Mucosa of gallbladder (tissue), 1 donor: ENCODE data around the gene TMEM132E. TPM values are rescaled to one million over a fixed set of nuclear protein-coding genes. Genes with fewer than 3 reads are reported as not detected.

ENCODE experiments used
- DNase-seq: peaks from one replicate; pipeline ENCODE4 v3.0.0-alpha.2; 2020; ENCODE audit warnings: low spot score
- total RNA-seq: library from RNA; stranded (reverse); gene quantifications from one replicate; pipeline ENCODE4 v1.2.1, GENCODE V29; 2021
- donor health status: DM: no; HTN: no; CAD: no.

TMEM132E gene
- total RNA-seq, 1 donor from 2014 or later = 0.23 TPM

DNA sequence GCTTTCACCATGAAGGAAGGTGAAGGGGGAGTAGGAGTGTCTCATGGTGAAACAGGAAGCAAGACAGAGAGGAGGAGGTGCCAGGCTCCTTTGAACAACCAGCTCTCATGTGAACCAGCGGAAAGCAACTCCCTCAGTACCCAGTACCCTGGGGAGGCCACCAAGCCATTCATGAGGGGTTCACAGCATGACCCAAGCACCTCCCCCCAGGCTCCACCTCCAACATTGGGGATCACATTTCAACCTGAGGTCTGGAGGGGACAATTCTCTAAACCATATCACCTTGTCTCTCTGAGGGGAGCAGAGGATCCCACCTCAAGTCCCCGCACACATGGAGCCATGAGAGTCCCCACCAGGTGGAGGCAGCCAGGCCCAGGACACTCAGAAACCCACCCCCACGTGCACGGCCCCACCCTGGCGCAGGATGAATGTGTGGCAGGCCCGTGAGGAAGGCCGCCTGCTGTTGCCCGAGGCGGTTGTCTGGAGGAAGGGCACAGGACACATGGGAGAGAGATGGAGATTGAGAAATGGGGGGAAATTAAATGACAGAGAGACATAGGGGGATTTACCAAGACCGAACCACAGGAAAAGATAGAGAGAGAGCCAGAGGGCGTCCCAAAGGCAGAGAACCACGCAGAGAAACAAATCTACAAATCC lies 85.9 kb downstream of the TMEM132E start:
- no peak for DNase-seq

DNA sequence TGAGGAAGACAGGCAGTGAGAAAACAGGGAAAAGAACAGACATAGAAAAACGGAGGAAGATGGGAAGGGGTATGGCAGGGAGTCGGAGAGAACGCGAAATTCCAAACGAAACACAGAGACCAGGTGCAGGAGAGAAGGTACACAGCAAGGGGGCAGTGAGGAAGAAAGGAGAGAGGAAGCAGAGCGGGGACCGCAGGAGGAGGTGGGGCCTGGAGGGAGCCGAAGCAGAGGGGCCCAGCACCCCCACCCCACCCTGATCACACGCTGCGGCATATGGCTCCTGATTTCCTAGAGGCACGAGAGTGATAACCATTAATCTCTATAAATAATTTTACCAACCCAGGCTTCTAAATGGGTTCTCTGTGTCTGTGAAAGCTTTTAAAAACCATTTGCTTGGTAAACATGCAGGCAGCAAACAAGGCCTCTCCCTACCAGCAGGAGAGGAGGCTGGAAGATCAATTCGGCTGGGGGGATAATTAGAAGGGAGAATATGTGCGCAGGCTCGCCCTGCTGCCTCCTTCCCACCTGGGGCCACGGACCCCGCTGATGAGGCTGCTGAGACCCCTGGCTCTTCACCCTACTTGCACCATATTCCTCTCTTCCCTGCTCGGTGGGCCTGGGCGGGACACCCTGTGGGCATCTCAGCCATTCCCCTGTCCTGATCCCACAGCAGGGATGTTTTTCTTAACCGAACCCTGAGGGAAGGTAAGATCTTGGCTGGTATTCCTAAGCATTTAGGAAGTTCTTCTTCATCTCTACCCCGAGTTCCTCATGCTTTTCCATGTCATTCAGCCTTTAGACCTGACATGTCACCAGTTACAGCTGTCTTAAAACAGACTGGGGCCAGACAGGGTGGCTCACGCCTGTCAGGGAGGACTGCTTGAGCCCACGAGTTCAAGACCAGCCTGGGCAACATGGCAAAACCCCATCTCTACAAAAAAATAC lies 86.7 kb downstream of the TMEM132E start:
- DNase-seq = no peak

DNA sequence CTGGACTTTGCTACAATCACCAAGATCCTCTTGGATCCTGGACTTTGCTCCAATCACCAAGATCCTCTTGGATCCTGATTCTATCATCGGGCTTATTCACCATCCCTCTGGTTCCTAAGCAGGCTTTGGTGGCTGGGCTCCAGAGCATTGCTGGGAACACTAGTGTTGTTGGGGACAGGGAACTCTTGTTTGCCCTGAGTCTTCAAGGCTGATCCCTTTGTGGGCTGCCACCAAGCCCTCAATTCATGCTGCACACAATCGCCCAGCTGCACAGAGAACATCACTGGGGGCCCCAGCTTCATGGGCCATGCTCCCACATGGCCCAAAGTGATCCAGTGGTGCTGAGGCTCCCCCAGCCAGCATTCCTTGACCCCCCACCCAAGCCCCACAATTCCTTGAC lies 88.3 kb downstream of the TMEM132E start:
- no peak for DNase-seq

DNA sequence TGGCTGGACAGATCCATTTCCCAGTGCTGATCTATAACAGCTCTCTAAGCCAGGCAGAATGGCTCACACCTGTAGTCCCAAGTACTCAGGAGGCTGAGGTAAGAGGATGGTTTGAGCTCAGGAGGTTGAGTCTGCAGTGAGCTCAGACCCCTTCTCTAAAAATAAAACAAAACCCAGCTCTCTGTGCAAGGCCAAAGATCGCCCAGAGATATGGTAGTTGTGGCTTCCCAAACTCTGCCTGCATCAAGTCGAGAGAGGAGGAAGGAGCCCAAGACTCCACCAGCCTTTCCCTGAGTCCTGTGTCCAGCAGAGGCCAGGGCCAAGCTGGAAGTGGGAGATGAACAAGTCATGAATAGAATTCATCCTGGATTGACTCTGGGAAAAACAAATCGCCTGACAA lies 88.8 kb downstream of the TMEM132E start:
- no peak for DNase-seq

DNA sequence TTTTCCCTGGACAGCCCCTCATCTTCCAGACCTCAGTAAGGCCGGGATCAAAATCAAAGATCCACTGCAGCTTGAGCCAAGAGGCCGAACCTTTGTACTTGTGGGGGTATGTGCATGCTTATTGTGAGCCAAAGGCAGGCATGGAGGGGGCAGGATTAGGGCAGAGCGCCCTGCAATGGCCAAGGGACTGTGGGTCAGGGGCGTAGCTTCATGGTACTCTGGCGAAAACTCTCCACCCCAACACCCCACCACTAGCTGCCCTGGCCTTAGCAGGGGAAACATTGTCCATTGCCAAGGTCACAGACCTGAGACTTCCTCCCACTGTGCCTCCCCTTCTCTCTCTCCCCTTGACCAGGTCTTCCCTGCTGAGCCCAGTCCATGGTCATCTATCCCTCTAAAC lies 90.1 kb downstream of the TMEM132E start:
- DNase-seq = no peak

DNA sequence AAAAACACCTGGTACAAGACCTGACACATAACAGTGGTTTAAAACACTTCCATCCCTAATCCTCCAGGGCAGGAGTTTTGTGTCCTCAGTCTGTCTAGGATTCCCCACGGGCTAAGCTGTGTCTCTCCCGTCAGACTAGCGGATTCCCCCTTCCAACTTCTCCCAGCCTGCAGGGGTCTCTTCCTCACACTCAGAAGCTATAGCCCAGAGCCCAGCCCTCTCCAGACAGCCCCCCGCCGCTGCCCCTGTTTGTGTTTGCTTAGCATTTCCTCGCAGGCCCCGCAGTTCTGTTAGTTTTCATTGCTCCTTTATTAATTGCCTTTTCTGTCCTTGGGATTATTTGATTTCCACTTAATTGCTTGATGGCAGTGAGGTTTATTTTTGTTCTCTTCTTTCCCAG lies 91.2 kb downstream of the TMEM132E start:
- no peak for DNase-seq

DNA sequence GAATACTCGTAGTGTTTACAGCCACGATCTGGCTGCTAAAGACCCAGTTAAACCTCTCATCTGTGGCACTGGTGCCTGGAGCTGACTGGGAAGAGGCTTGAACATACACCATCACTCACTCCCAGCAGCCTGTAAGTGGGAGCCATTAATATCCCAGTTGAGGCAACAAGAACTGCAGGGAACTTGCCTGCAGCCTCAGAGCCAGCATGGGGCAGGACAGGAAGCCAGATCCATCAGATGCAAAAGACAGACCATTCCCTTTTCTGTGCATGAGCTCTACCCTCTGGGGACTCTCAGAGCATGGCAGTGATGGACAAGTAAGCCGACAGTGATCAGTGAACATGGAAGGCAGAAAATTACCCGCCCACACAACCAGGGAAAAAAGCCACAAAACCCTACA lies 91.8 kb downstream of the TMEM132E start:
- no peak for DNase-seq

DNA sequence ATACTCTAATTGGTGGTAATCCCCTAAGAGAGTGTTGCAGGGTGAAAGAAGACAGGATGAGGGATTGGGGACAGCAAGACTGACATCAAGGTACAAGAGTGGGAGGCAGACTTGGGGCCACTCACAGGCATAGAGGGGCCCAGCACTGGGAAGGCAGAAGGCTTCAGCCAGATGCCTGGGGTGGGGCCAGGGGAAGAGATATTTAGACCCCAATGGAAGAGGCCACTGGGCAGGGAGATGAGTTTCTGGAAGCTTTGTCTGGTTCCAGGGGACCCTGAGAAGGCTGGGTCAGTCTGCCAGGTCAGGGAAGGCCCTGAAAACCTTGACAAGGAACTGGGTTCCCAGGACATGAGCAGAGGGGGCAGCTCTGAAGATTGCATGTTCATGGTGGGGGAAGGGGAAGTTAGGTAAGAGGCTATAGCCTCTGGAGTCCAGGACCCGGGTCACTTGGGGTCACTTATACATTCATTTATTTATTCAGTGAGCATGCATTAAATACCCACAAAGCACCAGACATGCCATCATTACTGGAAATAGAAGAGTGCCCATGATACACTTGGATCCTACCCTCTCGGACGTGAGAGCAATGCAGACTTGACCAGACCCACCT lies 92.9 kb downstream of the TMEM132E start:
- DNase-seq = no peak

DNA sequence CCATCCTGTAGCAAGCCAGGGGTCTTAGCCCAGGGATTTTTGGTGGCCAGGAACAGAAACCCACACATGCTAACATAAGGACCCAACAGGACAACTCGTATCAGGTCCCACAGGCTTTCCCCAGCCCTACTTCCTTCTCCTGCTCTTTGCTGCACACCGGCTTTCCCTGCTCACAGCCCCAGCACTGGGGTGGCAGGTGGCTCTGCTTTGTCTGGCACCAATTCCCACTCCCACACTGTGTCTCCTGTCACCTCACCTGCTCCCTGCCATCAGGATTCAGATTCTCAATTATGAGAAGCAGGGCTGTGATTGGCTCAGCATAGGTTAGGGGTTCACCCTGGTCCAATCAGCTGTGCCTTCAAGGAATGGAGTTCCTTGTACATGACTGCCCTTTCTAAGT lies 94.1 kb downstream of the TMEM132E start:
- DNase-seq = no peak

DNA sequence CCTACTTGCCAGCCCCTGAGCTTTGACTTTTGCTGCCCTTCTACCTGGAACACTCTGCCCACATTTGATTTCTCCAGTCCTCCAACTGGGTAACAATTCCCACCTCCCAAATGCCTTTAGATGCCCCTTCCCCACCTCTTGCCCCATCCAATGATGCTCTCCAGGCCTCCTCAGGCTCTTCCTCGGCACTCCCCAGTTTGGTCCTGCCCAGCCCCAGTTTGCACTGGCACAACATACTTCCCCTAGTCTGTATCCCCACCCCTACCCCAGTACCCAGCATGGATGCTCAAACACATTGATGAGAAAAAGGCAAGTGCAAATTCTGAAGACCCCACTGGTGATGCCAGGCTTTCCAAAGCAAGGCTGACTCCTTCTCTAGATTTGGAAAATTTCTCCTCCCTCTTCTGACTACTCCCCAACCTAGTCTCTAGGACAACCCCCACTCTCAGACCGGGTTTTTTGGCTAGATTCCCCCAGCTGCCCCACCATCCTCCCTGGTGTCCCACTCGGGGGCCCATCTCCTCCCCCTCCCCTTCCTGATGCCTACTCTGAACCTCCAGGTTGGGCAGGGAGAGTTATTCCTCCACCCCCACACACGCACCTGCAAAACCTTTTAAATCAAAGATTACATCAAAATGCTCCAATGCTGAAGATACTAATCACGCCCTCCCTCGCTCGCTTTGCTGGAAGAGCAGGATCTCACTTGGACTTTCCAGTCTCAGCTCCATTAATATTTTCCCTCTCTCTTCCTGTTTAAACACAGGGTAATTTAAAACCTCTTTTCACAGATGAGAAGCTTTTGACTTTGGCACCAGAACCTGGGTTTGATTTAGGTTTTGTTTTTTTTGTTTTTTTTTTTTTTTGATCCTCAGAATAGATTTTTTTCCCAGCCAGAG lies 94.9 kb downstream of the TMEM132E start:
- DNase-seq = no peak

DNA sequence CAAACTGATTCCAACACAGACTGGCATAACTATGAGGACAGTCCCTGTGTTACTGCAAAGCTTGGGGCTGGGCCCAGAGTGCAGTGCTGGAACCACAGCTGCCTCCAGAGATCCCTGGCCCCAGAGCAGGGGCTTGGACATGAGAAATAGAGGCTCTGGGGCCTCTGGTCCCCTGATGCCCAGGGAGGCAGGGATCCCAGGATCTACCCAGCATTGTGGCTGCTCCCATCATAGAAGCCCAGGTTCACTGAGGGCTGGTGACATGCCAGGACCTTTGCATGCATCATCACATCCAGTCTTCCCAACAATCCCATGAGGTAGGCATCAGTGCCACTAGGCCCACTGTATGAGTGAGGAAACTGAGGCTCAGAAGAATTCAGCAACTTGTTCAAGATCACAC lies 95.8 kb downstream of the TMEM132E start:
- no peak for DNase-seq

DNA sequence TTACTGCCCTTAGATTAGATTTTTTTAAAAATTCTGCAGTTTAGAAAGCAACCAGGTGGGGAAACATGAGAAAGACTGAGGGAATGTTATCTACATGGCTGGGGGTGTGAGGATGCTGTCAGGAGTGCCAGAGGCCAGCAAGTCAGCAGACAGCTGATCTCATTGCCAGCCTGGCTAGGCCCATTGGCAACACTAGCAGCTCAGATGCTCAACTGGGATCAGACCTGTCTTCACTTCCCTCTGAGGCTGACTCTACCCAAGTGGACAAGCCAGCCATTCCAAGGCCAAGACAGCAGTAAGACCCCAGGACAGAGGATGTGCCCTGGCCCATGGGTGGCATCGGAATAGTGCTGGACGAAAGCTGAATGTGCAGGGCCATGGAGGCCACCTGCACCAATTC lies 96.2 kb downstream of the TMEM132E start:
- DNase-seq = no peak

DNA sequence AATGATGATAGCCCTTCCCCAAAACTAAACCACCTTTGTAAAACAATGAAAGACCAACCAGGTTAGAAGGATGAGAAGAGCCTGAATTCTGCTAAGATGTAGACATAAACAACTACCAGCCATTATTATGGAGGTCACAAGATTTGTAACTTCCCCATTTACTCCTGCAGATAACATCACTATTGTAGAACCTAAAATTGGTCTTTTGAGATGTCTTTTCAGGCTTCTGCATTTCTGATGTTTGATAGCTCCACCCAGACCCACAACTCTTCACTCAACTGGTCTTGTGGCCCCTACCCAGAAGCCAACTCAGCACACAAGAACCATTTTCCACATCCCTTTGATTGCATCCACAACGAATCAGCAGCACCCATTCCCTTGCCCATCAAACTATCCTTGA lies 100.8 kb downstream of the TMEM132E start:
- no peak for DNase-seq

DNA sequence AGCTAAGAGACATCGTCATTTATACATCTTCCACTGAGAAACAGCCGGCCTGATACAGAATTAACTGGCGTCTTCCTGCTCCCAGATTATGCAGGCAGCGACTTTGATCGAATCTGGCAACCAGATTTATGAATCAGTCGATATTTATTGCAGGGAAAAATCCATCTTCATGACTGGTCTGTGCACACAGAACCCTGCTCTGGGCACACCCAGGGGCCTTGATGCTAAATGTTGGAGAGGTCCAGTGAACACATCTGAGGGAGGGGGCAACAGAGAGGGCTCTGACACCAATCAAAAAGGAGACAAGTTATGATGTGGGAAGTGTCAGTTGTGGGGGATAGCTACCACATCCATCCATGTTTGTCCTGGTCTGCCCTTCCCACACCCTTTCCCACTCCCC lies 102.9 kb downstream of the TMEM132E start:
- no peak for DNase-seq

DNA sequence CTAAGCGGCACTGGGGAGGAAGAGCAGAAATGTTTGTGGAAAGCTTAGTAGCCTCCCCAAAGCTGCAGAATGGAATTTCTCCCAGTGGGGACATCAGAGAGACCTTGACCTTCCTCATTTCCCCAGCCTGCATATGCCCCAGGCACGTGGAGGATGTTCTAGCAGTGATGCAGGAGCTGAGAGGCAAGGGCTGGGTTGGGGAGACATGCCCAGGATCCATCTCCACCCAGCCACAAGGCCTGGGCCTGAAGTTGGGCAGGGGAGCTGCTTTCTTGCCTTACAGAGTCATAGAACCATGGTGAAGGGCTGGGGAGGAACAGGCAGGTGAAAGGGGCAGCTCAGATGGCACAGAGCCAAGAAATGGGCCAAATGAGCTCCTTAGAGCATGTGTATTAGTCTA lies 104.0 kb downstream of the TMEM132E start:
- no peak for DNase-seq

Other genes starting within 250 kb of the TMEM132E start
- 1.5 TPM for gene CCL13, start 223.1 kb upstream of the TMEM132E start, total RNA-seq
- not detected for gene CCL1, start 216.3 kb upstream of the TMEM132E start, total RNA-seq